Stimulated activated CD8-positive, alpha-beta memory T cell treated with anti-CD3 and anti-CD28 coated beads, Interleukin-2, amount 100 ng/mL, for 48 hours (primary cell): ENCODE results near the gene HDAC7.
"Not testable (repeated sequence)": the region's sequence is repeated elsewhere in the genome, so short reads cannot be mapped to it uniquely, and the experiment has no call there.

Experiments used
- DNase-seq, 2 donors: peaks; one replicate each; pipeline ENCODE4 v3.0.0-alpha.2; 2020; ENCODE audit warnings: low read depth in 2 of 2

Gene HDAC7

GRCh38 chr12:47829584-47829983, 9.9 kb upstream of the HDAC7 start:
- no peak for DNase-seq

- DNase-seq, result no peak
These were observed 9.3 kb upstream of the HDAC7 start for GRCh38 chr12:47828976-47829482.

GRCh38 chr12:47828008-47828975, 8.6 kb upstream of the HDAC7 start:
- no peak for DNase-seq

GRCh38 chr12:47825173-47825639, 5.5 kb upstream of the HDAC7 start:
- no peak for DNase-seq

- DNase-seq, result no peak
These were observed 4.9 kb upstream of the HDAC7 start for GRCh38 chr12:47824635-47825034.

- no peak for DNase-seq
These were observed 4.5 kb upstream of the HDAC7 start for GRCh38 chr12:47824198-47824597.

GRCh38 chr12:47823422-47824086, 3.9 kb upstream of the HDAC7 start:
- no peak for DNase-seq

GRCh38 chr12:47822863-47823262, 3.2 kb upstream of the HDAC7 start:
- DNase-seq, result no peak

- no peak for DNase-seq
These were observed 2.7 kb upstream of the HDAC7 start for GRCh38 chr12:47822401-47822800.

- DNase-seq, result no peak
These were observed 1.6 kb upstream of the HDAC7 start for GRCh38 chr12:47821346-47821706.

GRCh38 chr12:47820631-47821345, 1.1 kb upstream of the HDAC7 start:
- DNase-seq, result no peak

GRCh38 chr12:47819138-47819895, 386 bp downstream of the HDAC7 start:
- DNase-seq, result peak in 1 of 2 donors; percentile 54

GRCh38 chr12:47818467-47819137, 1.1 kb downstream of the HDAC7 start:
- no peak for DNase-seq

- DNase-seq, result no peak
These were observed 1.7 kb downstream of the HDAC7 start for GRCh38 chr12:47818007-47818376.

GRCh38 chr12:47817272-47818006, 2.3 kb downstream of the HDAC7 start:
- DNase-seq, result no peak

GRCh38 chr12:47816403-47817271, 3.1 kb downstream of the HDAC7 start:
- no peak for DNase-seq

- DNase-seq, result not testable (repeated sequence)
These were observed 4.3 kb downstream of the HDAC7 start for GRCh38 chr12:47815447-47815846.

GRCh38 chr12:47814539-47815170, 5.0 kb downstream of the HDAC7 start:
- DNase-seq, result no peak
